GM19043 (cell line): ENCODE results near the gene ABCA6.
"Not testable (repeated sequence)": the region's sequence is repeated elsewhere in the genome, so short reads cannot be mapped to it uniquely, and the experiment has no call there.

Experiments used
- ATAC-seq: cut with Tn5 transposase; IDR thresholded peaks from one replicate; pipeline ENCODE4 v1.9.1; 2021; ENCODE audit warnings: low read depth; ENCODE audit not compliant: unreplicated experiment

The ABCA6 gene

DNA sequence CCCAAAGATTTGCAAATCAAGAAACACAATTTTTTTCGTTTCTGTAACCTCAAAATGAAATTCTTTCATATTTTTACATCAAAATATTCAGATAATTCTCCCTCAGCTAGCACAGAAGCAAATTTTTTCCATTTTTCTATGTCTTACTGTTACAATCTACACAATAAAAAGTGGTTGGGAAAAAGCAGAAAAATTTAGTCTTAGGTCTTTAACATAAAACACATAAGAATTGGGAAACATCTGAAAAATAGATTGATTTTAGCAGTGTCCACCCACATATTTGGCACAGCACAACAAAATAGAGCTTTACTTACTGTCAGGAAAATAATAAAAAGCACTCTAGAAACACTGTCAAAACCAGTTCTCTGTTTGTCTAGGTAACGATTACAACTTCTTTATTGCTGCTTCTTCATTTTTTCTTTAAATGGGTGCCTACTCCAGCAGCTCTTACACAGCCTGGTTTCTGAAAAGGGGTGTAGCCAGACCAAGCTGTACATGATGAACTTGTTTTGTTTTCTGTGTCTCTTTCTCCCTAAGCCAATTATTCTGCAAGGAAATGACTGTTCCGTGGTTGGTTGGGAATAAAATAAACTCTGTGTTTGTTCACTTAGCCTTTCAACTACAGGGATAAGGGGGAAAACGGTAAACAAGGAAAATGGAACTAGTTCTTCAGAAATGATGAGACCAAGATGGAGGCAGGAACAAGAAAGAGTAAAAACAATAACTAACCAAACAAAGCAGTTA, at the start of gene ABCA6:
Gene ABCA6 (minus strand): TSS at position 465 of the 744 bp plus-strand sequence. CDS start 1,192 bp downstream, outside the sequence.
- ATAC-seq, result no peak

DNA sequence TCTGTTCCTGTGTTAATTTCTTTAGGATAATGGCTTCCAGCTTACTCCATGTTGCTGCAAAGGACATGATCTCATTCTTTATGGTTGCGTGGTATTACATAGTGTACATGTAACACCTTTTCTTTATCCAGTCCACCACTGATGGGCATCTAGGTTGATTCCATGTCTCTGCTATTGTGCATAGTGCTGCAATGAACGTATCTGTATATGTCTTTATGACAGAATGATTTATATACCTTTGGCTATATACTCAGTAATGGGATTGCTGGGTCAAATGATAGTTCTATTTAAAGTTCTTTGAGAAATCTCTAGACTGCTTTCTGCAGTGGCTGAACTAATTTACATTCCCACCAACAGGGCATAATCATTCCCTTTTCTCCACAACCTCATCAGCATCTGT, 47.1 kb upstream of the ABCA6 start:
- no peak for ATAC-seq

GRCh38 chr17:69188064-69188463, 46.4 kb upstream of the ABCA6 start:
- ATAC-seq, result no peak

DNA sequence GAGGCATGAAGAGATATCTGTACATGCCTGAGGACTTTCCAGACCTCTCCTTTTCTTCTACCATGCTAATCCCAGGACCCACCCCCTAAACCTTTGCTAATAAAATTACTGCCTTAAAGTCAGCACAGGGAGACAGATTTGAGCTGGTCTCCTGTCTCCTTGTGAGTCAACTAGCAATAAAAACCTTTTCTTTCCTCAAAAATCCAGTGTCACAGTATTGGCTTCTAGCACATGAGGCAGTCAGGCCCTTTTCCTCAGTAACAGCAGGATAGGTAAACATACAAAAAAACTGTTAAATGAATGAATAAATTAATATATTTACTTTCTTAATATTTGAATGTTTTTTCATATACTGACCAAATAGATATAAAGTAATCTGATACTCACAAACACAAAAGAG, 45.6 kb upstream of the ABCA6 start:
- ATAC-seq, result no peak

DNA sequence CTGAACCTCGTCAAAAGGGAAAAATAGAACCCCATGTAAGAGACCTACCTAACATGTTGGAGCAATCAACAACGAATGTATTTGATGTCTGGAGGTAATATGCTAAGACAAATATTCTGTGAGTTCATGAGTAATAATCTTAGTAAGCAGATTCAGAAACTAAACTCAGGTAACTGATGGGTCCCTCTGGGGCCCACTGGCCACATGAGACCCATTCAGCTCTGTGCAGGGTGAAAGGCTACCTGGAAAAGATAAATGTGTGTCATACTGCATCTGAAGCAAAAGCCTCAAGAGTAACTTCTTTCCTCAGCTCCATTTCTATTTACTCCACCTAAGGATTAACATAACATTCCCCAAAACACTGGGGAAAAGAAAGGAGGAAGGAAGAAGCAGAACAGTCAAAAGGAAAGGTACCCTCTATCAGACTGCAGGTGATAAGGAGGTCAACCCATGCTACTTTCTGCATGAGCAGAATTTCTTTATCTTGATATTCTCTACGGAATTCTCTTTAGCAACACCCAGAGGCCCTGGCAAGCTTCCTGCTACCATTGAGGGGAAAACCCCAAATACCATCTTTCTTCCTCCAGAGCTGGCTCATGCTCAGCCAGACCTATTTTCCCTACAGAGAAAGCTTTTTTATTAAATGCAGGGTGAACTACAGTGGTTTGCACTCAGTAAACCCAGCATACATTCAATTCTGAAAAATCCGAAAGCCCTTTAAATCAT, 37.7 kb upstream of the ABCA6 start:
- ATAC-seq, result no peak

DNA sequence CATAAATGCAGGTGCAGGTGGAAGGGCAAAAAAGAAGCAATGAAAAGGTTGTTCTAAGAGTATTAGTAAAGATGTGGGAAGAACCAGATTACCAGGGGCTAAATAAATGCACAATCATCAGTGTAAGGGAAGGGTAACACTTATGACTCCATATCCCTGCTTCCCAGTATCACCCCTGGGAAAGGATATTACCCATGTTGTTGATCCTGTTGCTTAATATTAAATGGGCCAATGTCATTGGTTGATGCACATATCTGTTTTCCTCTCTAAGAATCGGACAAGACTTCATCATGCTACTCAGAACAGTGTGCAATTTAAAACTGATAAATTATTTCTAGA, 34.7 kb upstream of the ABCA6 start:
- no peak for ATAC-seq

GRCh38 chr17:69175625-69176456, 34.1 kb upstream of the ABCA6 start:
- ATAC-seq, result no peak

- ATAC-seq, result no peak
These were observed 33.5 kb upstream of the ABCA6 start for GRCh38 chr17:69175262-69175624.

DNA sequence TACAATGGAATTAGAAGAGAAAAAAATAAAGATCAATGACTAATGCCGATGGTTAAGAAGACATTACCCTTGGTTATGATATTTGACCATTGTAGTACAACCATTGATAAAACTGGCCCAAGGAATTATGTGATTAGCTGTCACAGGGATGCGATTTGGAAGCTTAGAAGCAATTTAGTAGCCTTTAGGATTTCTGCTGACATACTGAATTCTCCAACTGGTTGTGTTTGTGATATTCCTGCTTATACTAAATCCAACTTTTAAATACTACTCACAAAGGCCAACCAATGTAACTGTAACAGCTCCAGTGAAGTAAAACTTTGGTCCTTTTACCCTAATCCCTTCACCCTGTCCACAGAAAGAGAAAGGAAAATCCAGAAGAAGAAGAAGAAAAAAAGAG, 31.4 kb upstream of the ABCA6 start:
- ATAC-seq, result no peak

DNA sequence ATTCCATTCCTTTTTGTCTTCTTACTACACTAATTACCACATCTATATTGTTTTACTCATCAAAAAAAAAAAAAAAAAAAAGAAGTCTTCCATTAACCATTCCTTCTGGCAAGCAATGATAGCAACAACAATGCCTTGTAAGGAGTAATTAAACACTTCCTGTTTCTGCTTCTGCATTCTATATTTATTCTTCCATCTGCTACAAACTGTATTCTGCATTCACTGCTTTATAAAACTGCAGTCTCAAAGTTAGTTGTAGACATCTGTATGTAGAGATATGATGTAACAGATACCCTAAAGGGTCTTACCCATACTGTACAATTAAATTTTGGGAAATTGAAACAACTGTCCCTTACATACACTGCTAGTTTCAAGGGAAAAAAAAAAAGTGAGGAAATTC, 28.7 kb upstream of the ABCA6 start:
- ATAC-seq, result no peak

DNA sequence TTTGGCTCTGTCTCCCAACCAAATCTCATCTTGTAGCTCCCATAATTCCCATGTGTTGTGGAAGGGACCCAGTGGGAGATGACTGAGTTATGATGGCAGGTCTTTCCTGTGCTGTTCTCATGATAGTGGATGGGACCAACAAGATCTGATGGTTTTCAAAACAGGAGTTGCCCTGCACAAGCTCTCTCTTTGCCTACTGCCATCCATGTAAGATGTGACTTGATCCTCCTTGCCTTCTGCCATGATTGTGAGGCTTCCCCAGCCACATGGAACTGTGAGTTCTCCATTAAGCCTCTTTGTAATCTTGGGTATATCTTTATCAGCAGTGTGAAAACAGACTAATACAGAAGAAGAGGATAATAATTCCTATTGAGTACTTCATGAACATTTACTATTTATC, 26.9 kb upstream of the ABCA6 start:
- ATAC-seq, result not testable (repeated sequence)

DNA sequence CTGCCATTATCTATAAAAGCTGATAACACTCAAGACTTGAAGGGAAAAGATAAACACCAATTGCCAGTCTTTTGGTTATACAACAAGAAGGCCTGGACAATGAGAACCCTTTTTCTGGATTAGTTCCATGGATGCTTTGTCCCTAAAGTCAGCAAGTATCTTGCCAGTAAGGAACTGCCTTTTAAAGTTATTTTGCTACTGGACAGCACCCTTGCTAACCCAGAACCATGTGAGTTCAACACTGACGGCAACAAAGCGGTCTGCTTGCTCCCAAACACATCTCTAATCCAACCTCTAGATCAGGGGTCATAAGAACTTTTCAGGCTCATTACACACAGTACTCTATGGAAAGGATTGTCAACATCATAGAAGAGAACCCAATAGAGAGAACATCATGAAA, 25.3 kb upstream of the ABCA6 start:
- no peak for ATAC-seq

DNA sequence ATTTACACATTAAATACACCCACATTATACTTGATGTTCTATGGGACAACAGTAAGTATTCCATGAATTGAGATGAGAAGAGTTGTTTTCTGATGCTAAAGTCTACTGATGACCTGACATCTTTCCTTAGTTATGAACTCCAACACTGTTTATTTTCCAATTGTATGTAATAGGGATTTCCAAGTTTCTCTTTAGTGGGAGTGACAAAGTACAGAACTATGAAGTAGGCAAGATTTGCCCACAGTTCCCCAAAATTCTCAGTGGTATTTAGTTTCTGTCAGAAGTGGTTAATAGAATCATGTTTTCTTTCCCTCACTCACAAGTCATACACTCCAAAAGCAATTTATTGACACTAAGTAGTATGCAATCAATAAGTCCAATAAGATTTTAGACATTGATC, 22.5 kb upstream of the ABCA6 start:
- no peak for ATAC-seq

DNA sequence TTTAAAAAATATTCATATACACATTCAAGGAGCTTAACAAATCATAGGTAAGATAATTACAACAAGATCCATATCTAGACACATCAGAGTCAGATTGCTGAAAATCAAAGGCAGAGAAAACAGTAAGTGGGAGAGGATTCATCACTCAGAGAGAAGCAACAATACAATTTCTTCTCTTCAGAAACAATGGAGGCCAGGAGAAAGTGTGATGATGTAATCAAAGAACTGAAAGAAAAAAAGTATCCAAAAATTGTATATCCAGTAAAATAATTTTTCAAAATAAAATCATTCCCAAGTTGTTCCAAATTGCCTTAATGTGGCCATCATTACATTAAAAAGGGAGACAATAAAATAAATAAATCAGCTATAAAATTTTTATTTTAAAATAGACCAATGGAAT, 17.7 kb upstream of the ABCA6 start:
- no peak for ATAC-seq

DNA sequence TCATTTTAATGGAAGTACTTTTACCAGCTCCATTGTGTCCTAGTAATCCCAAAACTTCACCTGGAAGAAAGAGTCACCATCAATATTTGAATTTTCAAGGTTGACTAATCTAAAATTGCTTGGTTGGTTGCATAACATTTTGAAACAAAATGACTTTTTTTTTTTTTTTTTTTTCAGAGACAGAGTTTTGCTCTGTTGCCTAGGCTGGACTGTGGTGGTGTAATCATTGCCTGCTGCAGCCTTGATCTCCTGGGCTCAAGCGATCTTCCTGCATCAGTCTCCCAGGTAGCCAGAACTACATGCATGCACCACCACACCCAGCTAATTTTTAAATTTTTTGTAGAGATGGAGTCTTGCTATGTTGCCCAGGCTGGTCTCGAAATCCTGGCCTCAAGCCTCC, 12.6 kb upstream of the ABCA6 start:
- ATAC-seq, result no peak

- no peak for ATAC-seq
These were observed 8.6 kb upstream of the ABCA6 start for GRCh38 chr17:69150333-69150732.

- no peak for ATAC-seq
These were observed 5.8 kb upstream of the ABCA6 start for GRCh38 chr17:69147460-69147859.

DNA sequence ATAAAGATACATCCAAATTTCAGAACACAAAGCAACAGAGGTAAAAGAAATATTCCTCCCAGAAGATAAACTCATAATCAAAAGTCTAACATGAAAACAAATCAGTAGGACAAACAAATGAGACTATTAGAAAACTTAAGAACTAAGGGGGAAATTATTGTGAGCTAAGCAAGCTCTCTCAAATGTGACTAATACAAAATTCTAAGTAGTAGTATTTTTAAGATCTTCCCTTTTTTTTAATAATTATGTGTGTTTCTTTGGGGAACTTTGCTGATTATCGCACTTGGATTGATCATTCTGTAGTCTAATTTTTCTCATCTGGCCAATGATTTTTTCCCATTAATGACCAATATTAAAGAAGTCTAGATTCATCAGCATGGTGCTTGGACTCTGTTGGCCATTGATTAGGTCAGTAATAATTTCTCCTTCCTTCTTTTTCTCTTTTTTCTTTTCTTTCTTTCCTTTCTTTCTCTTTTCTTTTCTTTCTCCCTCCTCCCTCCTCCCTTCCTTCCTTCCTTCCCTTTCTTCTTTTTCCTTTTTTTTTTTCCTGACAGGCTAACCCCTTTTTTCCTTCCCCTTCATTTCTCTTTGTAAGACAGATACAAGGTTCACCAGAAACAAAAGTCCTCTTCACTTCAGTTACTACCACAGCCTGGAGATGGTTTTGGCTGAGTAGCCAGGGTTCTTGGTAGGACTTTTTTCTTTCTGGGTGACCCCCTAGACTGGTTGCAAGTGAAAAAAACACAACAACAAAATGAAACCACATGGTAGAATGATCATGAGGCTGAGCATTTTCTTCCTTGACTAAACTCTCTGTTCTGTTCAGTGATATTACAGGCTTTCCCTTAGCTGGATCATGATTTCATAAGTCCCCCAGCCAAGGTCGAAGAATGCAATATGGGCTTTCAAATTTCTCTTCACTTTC, 2.9 kb upstream of the ABCA6 start:
- no peak for ATAC-seq

GRCh38 chr17:69143683-69144231, 2.1 kb upstream of the ABCA6 start:
- no peak for ATAC-seq

DNA sequence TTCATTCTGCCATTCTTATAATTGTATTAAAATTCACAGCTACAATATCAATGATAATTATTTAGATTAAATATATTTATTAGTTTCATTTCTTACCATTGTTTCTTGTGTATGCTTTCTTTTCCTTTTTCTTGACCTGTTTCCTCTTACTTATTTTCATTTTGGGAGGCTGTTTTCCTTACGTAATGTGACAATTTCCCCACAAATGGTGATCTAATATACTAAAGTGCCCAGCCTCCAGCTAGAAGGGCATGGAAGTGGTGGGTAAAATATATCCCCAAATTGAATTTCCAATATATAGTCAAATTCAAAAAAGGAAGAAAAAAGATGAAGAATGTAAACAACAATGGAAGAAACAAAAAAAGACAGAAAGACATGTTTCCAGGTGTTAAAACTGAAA, 1.5 kb upstream of the ABCA6 start:
- no peak for ATAC-seq
